HFFc6 (cell line): ENCODE data around the gene NARF. TPM values are rescaled to one million over a fixed set of nuclear protein-coding genes. Genes with fewer than 3 reads are reported as not detected.
A peak's percentile ranks its signal among the peaks of the same experiment; 100 is the strongest.

ENCODE experiments used
- DNase-seq: peaks from one replicate; pipeline ENCODE4 v3.0.0-alpha.2; 2018
- H3K27ac Mint-ChIP-seq: 2 replicates; pipeline ENCODE4 v1.8.0; 2020; ENCODE audit warnings: mild to moderate bottlenecking, mixed read lengths
- H3K27me3 Mint-ChIP-seq: 2 replicates; pipeline ENCODE4 v1.8.0; 2021; ENCODE audit warnings: mild to moderate bottlenecking, moderate library complexity, mixed read lengths; ENCODE audit not compliant: insufficient read depth
- H3K36me3 Mint-ChIP-seq: 2 replicates; pipeline ENCODE4 v1.8.0; 2021; ENCODE audit warnings: low read depth, mixed read lengths
- H3K4me1 Mint-ChIP-seq: 2 replicates; pipeline ENCODE4 v1.8.0; 2020; ENCODE audit warnings: low read depth, mixed read lengths
- H3K4me3 Mint-ChIP-seq: 2 replicates; pipeline ENCODE4 v1.8.0; 2020; ENCODE audit warnings: mild to moderate bottlenecking, moderate library complexity, mixed read lengths
- H3K9me3 Mint-ChIP-seq: 2 replicates; pipeline ENCODE4 v1.8.0; 2020; ENCODE audit warnings: mild to moderate bottlenecking, mixed read lengths
- total RNA-seq, 6 experiments: library from RNA; stranded (reverse); fragmentation: NEBNext Ultra II Directional; extraction: Animal tissue kit (Norgen Biotek cat#: 25700); gene quantifications; 2 replicates in 1 of 6; 3 replicates in 5 of 6; pipeline ENCODE4 v1.2.3, GENCODE V29; 2021
- TF ChIP-seq, protein P1 (sequence below): fragments of 200-600 bp; sonication (generic); IDR thresholded peaks from 2 replicates; pipeline ENCODE4 v1.5.0; 2021; ENCODE audit warnings: antibody characterized with exemption, mild to moderate bottlenecking

NARF gene
- total RNA-seq, 6 experiments from 2014 or later = 25.2 to 38.1 (median 28.8) TPM

DNA sequence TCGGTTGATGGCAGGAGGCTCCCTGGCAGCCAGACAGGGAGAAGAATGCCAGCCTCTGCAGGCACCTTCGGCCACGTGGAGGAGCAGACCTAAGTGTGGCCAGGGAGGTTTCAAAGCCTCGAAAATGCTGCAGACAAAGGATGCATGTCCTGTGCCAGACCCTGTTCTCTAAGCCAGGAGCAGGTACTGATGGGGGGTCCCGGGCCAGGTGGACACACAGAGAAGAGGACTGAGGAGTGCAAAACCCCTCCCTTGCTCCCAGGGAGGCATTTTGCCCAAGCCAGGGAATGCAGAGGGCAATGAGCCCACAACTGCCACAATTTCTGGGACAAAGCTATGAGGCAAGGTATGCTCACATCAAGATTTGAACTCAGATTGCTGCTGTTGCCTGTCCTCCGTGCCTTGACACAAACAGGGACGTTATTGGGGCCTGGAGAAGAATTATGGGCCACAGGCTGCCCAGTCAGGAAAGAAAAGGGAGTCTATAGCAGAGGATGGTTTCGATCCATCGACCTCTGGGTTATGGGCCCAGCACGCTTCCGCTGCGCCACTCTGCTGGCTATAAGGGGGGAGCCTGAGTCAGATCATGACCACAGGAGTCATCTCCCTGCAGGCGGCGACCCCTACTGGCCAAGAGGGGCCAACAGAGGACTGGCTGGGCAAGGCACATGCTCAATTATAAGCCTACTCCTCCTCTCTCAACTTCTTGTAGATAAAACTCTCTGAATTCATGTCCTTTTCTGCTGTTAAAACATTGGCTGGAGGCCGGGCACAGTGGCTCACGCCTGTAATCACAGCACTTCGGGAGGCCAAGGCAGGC is 35.9 kb downstream of the NARF start:
- Mint-ChIP-seq H3K27ac (peak overlapping the region; percentile 80), H3K9me3 (no peaks in the 10 kb centered on the region), H3K27me3 (peaks cover 10% of the 10 kb centered on the region), H3K36me3 (no peaks in the 10 kb centered on the region; the same call in 1 of the 2 replicates), H3K4me3 (peak overlapping the region; percentile 51), H3K4me1 (peaks cover 39% of the 10 kb centered on the region)
- peak; percentile 99 for DNase-seq
- TF ChIP-seq, protein P1, sequence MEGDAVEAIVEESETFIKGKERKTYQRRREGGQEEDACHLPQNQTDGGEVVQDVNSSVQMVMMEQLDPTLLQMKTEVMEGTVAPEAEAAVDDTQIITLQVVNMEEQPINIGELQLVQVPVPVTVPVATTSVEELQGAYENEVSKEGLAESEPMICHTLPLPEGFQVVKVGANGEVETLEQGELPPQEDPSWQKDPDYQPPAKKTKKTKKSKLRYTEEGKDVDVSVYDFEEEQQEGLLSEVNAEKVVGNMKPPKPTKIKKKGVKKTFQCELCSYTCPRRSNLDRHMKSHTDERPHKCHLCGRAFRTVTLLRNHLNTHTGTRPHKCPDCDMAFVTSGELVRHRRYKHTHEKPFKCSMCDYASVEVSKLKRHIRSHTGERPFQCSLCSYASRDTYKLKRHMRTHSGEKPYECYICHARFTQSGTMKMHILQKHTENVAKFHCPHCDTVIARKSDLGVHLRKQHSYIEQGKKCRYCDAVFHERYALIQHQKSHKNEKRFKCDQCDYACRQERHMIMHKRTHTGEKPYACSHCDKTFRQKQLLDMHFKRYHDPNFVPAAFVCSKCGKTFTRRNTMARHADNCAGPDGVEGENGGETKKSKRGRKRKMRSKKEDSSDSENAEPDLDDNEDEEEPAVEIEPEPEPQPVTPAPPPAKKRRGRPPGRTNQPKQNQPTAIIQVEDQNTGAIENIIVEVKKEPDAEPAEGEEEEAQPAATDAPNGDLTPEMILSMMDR = peak; percentile 98

GRCh38 chr17:82495844-82496528 is 37.4 kb downstream of the NARF start:
- H3K4me1 Mint-ChIP-seq = peaks cover 39% of the 10 kb centered on the region
- TF ChIP-seq, protein P1 = no peak
- H3K27ac Mint-ChIP-seq = no peak overlapping the region
- no peaks in the 10 kb centered on the region for H3K9me3 Mint-ChIP-seq
- H3K4me3 Mint-ChIP-seq = peak overlapping the region; percentile 49
- H3K36me3 Mint-ChIP-seq = no peaks in the 10 kb centered on the region
- DNase-seq = no peak
- H3K27me3 Mint-ChIP-seq = peaks cover 13% of the 10 kb centered on the region

- peaks cover 14% of the 10 kb centered on the region for H3K27me3 Mint-ChIP-seq
- H3K4me1 Mint-ChIP-seq = peaks cover 39% of the 10 kb centered on the region
- no peaks in the 10 kb centered on the region for H3K9me3 Mint-ChIP-seq
- no peaks in the 10 kb centered on the region for H3K36me3 Mint-ChIP-seq
- H3K27ac Mint-ChIP-seq = no peak overlapping the region
- DNase-seq = peak; percentile 89
- TF ChIP-seq, protein P1 = no peak
- H3K4me3 Mint-ChIP-seq = peak overlapping the region; percentile 72
These were observed 38.2 kb downstream of the NARF start for GRCh38 chr17:82496529-82497434.

DNA sequence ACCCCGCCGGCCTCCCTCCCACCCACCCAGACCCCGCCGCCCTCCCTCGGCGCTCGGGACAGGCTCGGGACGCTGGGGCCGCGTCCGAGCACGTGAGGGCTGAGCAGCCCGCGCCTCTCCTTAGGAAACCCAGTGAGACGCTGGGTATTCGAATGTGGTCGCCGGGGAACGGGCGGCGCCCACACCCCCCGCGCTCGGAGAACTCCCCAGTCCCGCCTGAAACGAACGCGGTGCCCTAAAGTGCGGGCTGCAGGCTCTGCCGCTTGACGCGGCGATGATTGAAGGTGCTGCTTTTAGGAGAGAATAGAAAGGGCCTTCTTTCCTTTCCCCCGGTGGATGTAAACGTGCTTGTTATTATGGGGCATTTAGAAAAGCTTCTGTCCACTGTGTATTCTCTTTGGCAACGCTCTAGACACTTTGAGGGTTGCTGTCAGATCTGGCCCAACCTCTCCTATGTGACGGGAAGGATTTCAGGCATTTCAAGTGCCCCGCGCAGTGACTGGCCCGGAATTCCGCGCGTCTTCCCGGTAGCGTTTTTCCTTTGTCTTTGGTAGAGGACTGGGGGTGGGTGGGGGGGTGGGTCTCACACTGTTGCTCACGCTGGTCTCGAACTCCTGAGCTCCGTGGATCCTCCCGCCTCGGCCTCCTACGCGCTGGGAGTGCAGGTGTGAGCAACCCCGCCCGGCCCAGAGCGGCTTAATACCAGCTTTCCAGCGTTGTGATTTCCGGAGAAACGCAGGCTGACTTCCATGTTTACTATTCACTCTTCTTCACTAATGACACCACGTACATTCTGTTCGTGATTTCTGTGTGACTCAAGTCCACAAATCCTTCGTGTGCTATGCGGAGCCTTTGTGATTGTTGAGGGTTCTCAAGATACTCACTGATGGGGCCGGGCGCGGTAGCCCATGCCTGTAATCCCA is 39.2 kb downstream of the NARF start:
- H3K27ac Mint-ChIP-seq = peak overlapping the region; percentile 88
- DNase-seq = peak; percentile 56
- peak overlapping the region; percentile 88 for H3K4me3 Mint-ChIP-seq
- H3K27me3 Mint-ChIP-seq = peaks cover 17% of the 10 kb centered on the region
- TF ChIP-seq, protein P1 = no peak
- no peaks in the 10 kb centered on the region for H3K9me3 Mint-ChIP-seq
- H3K36me3 Mint-ChIP-seq = no peaks in the 10 kb centered on the region
- H3K4me1 Mint-ChIP-seq = peaks cover 32% of the 10 kb centered on the region
